Mesodermal cell (in vitro differentiated cells): ENCODE data around the gene LLGL2.

Experiments
- H3K27ac ChIP-seq: 2 replicates; pipeline ENCODE4 v1.7.0; 2013; ENCODE audit warnings: mild to moderate bottlenecking, low read depth, low read length, moderate library complexity; ENCODE audit not compliant: severe bottlenecking
- H3K36me3 ChIP-seq: 2 replicates; pipeline ENCODE4 v1.7.1; 2013; ENCODE audit warnings: mild to moderate bottlenecking, low read length, moderate library complexity; ENCODE audit not compliant: control insufficient read depth, insufficient read depth
- H3K4me1 ChIP-seq: one replicate; pipeline ENCODE4 v1.7.1; 2013; ENCODE audit warnings: mild to moderate bottlenecking, low read length; ENCODE audit not compliant: insufficient read depth, control insufficient read depth, poor library complexity, severe bottlenecking
- H3K4me3 ChIP-seq: 2 replicates; pipeline ENCODE4 v1.7.0; 2013; ENCODE audit warnings: low read length, control low read depth, mild to moderate bottlenecking; ENCODE audit not compliant: insufficient read depth, poor library complexity, severe bottlenecking; ENCODE audit errors: extremely low read depth
- H3K9me3 ChIP-seq: 2 replicates; pipeline ENCODE4 v1.7.1; 2013; ENCODE audit warnings: mild to moderate bottlenecking, low read length, moderate library complexity; ENCODE audit not compliant: control insufficient read depth
- WGBS, 2 experiments: methylation state at CpG; one replicate each; pipeline ENCODE4 v1.1.5; 2013; ENCODE audit warnings: missing lambda C conversion rate in 2 of 2; ENCODE audit not compliant: insufficient coverage in 2 of 2; 5-methylcytosine and 5-hydroxymethylcytosine counted together

Gene LLGL2

DNA sequence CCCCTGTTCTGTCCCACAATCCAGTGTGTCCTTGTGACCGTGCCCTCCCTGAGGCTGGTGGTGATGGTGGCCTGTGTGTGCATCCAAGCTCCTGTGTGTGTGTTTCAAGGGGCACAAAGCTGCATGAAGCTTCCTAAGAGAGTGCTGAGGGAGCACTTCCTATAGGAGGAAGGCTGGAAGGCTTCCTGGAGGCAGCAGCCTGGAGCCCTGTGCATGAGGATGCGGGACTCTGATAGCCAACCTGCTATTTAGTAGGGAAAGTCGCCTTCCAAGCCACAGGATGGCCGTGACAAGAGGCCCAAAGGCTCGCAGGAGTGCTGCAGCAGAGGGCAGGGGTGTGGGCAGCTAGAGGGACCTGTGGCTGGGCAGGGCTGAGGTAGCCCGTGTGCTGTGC, 70.4 kb downstream of the LLGL2 start:
- H3K4me1 ChIP-seq = no peaks in the 10 kb centered on the region
- no peak overlapping the region for H3K27ac ChIP-seq
- no peak overlapping the region for H3K4me3 ChIP-seq
- no peaks in the 10 kb centered on the region for H3K9me3 ChIP-seq
- 79 to 94% methylated on average over 4 of the region's 6 CpGs for WGBS, 2 experiments
- H3K36me3 ChIP-seq = no peaks in the 10 kb centered on the region

GRCh38 chr17:75596320-75597087, 71.0 kb downstream of the LLGL2 start:
- 88 to 93% methylated on average over 12 to 13 of the region's 17 CpGs for WGBS, 2 experiments
- H3K4me3 ChIP-seq = no peak overlapping the region
- H3K36me3 ChIP-seq = no peaks in the 10 kb centered on the region
- no peaks in the 10 kb centered on the region for H3K9me3 ChIP-seq
- no peak overlapping the region for H3K27ac ChIP-seq
- H3K4me1 ChIP-seq = no peaks in the 10 kb centered on the region

GRCh38 chr17:75601057-75601987, 75.8 kb downstream of the LLGL2 start:
- Histone ChIP-seq H3K36me3 (no peaks in the 10 kb centered on the region), H3K4me1 (peaks cover 3% of the 10 kb centered on the region), H3K9me3 (no peaks in the 10 kb centered on the region), H3K4me3 (no peak overlapping the region), H3K27ac (no peak overlapping the region)
- 59 to 65% methylated on average over 23 to 24 of the region's 28 CpGs for WGBS, 2 experiments

DNA sequence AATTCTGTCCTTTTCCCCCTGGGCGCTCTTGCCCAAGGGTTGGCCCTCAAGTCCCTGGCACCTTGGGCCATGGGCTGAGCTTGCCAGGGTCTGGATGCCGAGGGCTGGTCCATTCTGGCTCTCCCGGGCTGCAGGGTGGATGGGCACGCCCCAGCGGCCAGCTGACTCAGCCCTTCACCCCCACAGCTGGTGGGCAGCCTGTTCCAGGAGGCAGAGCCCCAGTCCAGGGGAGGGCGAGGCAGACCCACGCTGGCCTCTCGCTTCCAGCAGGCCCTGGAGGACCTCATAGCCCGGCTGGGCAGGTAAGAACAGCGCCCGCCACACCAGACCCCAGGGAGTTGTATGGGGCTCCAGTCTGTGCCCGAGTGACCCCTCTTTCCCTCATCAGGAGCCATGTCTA, 77.1 kb downstream of the LLGL2 start:
- Histone ChIP-seq H3K4me1 (peaks cover 3% of the 10 kb centered on the region), H3K36me3 (no peaks in the 10 kb centered on the region), H3K9me3 (no peaks in the 10 kb centered on the region), H3K27ac (no peak overlapping the region), H3K4me3 (no peak overlapping the region)
- 93% methylated on average over 10 to 11 of the region's 12 CpGs for WGBS, 2 experiments

- peaks cover 3% of the 10 kb centered on the region for H3K4me1 ChIP-seq
- 84 to 89% methylated on average over 9 of the region's 9 CpGs for WGBS, 2 experiments
- no peak overlapping the region for H3K27ac ChIP-seq
- no peaks in the 10 kb centered on the region for H3K36me3 ChIP-seq
- no peak overlapping the region for H3K4me3 ChIP-seq
- no peaks in the 10 kb centered on the region for H3K9me3 ChIP-seq
Measured at GRCh38 chr17:75603123-75603522, 77.6 kb downstream of the LLGL2 start.

DNA sequence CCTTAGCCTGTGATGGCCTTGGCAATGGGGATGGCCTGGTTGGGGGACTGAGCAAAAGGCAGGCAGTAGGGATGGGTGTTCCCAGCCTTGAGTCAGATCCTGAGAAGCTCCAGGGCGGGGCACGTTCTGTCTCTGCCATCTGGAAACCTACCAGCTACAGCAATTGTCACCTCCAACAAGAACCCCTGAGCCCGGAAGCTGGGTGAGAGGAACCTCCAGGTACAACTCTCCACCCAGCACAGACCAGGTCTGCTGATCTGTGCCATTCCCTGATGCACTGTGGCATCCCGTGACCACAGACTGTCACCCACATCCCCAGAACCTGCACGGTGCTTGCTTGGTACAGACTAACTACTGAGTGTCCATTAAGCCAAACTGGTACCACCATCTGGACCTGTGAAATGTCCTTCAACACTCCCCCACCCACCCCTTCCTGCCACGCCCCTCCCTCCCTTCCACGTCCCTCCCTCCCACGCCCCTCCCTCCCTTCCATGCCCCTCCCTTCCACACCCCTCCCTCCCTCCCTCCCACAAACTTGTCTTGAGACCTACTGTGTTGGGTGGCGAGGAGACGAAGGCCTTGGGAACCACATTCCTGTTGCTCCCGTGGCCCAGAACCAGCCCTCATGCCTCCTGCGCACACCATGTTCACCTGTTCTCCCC, 78.7 kb downstream of the LLGL2 start:
- H3K9me3 ChIP-seq = no peaks in the 10 kb centered on the region
- H3K36me3 ChIP-seq = no peaks in the 10 kb centered on the region

DNA sequence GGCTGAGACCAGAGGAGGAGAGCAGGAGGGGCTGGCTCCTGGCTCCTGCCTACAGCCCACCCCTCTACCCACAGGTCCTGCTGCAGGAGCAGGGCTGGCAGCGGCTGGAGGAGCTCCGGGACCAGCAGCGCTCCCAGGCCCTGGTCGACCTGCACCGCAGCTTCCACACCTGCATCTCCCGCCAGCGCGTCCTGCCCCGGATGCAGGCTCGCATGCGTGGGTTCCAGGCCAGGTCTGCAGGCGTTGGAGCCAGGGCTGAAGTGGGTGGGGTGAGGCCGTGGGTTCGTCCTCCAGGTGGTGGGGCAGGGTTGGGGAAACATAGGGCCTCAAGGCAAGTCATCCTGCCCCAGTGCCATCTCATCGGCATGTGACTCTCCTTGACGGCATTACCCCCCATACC, 80.3 kb downstream of the LLGL2 start:
- peaks cover 3% of the 10 kb centered on the region for H3K4me1 ChIP-seq
- H3K4me3 ChIP-seq = no peak overlapping the region
- no peaks in the 10 kb centered on the region for H3K9me3 ChIP-seq
- H3K27ac ChIP-seq = no peak overlapping the region
- no peaks in the 10 kb centered on the region for H3K36me3 ChIP-seq
- 88 to 90% methylated on average over 10 to 11 of the region's 16 CpGs for WGBS, 2 experiments

More for the DNA sequence above, 78.7 kb downstream of the LLGL2 start:
- no peak overlapping the region for H3K4me3 ChIP-seq
- peaks cover 3% of the 10 kb centered on the region for H3K4me1 ChIP-seq
- no peak overlapping the region for H3K27ac ChIP-seq
- WGBS, 2 experiments = 87 to 91% methylated on average over 7 to 8 of the region's 12 CpGs

DNA sequence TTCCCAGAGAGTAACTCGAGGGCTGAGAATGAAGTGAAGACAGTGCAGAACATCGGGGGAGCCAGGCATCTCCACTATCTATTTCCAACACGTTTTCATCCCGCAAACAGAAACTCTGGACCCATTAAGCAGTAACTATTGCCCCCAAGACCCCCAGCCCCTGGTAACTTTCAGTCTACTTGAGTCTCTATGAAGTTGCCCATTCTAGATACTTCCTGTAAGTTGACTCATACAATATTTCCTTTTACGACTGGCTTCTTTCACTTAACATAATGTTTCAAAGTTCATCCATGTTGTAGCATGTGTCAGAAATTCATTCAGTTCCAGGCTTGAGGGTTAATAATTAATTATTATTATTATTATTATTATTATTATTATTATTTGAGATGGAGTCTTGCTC, 81.6 kb downstream of the LLGL2 start:
- WGBS, 2 experiments = 88 to 100% methylated on average over 3 of the region's 5 CpGs
- Histone ChIP-seq H3K4me1 (peaks cover 3% of the 10 kb centered on the region), H3K9me3 (no peaks in the 10 kb centered on the region), H3K36me3 (no peaks in the 10 kb centered on the region), H3K27ac (no peak overlapping the region), H3K4me3 (no peak overlapping the region)

DNA sequence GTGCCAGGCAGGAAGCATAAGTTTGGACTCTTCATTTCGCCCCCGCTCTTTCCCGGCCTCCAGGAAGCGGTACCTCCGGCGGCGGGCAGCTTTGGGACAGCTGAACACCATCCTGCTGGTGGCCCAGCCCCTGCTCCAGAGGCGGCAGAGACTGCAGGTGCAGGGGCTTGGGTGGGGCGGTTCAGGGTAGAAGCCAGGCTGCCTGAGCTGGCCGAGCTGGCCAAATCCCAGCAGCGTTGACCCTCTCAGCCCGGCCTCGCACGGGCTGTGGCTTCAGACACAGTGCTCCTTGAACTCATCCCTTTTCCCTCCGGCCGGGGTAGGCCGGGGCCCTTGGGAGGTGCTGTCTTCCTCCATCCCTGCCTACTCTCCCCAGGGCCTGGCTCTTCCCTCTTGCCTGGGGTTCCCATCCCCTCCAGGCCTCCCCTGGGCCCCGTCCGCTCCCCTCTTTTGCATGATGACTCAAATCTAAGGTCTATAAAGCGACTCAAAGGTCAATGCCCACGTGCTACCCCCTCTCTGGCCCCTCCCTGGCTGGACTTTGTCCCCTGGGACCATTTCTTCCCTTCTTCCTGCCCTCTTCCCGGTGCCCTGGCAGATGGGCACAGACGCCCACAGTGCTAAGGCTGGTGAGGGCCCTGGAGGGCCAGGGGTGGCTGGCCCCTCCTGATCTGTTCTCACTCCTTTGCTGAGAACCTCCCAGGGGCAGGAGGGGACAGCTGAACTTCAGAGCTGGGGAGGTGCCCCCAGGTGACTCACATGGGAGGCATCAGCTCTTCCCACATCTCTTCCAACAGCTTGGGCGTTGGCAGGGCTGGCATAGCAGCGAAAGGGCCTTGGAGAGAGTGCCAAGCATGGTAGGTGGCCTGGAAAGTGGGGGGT, 84.8 kb downstream of the LLGL2 start:
- H3K4me3 ChIP-seq = no peak overlapping the region
- WGBS, 2 experiments = 89 to 91% methylated on average over 23 of the region's 25 CpGs
- H3K4me1 ChIP-seq = no peaks in the 10 kb centered on the region
- H3K9me3 ChIP-seq = no peaks in the 10 kb centered on the region
- no peaks in the 10 kb centered on the region for H3K36me3 ChIP-seq
- no peak overlapping the region for H3K27ac ChIP-seq
